ENCODE data around the gene SCCPDH.
"Not testable (repeated sequence)": the region's sequence is repeated elsewhere in the genome, so short reads cannot be mapped to it uniquely, and the experiment has no call there.

SCCPDH gene

GRCh38 chr1:246691622-246692495, 32.4 kb upstream of the SCCPDH start:
- peaks cover 3% of the 10 kb centered on the region for H3K4me1 ChIP-seq (ENCODE audit: control insufficient read depth, insufficient read depth, low read length)
- H3K36me3 ChIP-seq (ENCODE audit: control insufficient read depth, insufficient read depth, low read length): no peaks in the 10 kb centered on the region
- no peak overlapping the region for H3K4me3 ChIP-seq (ENCODE audit: low read length)
- H3K9ac ChIP-seq (ENCODE audit: low read length): no peak overlapping the region
- no peak overlapping the region for H3K27ac ChIP-seq (ENCODE audit: low read depth, low read length)
- no peaks in the 10 kb centered on the region for H3K27me3 ChIP-seq (ENCODE audit: control insufficient read depth, insufficient read depth, low read length)

- H3K27ac ChIP-seq (ENCODE audit: low read depth, low read length); H3K9ac ChIP-seq (ENCODE audit: low read length); H3K36me3 ChIP-seq (ENCODE audit: control insufficient read depth, insufficient read depth, low read length); H3K4me1 ChIP-seq (ENCODE audit: control insufficient read depth, insufficient read depth, low read length); H3K4me3 ChIP-seq (ENCODE audit: low read length); H3K27me3 ChIP-seq (ENCODE audit: control insufficient read depth, insufficient read depth, low read length): not testable (repeated sequence)
These were observed 29.9 kb upstream of the SCCPDH start for GRCh38 chr1:246694213-246694895.

GRCh38 chr1:246695136-246695535, 29.1 kb upstream of the SCCPDH start:
- H3K9ac ChIP-seq (ENCODE audit: low read length): no peak overlapping the region
- H3K4me1 ChIP-seq (ENCODE audit: control insufficient read depth, insufficient read depth, low read length): no peaks in the 10 kb centered on the region
- H3K36me3 ChIP-seq (ENCODE audit: control insufficient read depth, insufficient read depth, low read length): no peaks in the 10 kb centered on the region
- H3K27ac ChIP-seq (ENCODE audit: low read depth, low read length): no peak overlapping the region
- no peaks in the 10 kb centered on the region for H3K27me3 ChIP-seq (ENCODE audit: control insufficient read depth, insufficient read depth, low read length)
- H3K4me3 ChIP-seq (ENCODE audit: low read length): no peak overlapping the region

- Histone ChIP-seq H3K27me3 (ENCODE audit: control insufficient read depth, insufficient read depth, low read length) (no peaks in the 10 kb centered on the region), H3K27ac (ENCODE audit: low read depth, low read length) (no peak overlapping the region), H3K4me1 (ENCODE audit: control insufficient read depth, insufficient read depth, low read length) (no peaks in the 10 kb centered on the region), H3K36me3 (ENCODE audit: control insufficient read depth, insufficient read depth, low read length) (no peaks in the 10 kb centered on the region), H3K4me3 (ENCODE audit: low read length) (no peak overlapping the region), H3K9ac (ENCODE audit: low read length) (no peak overlapping the region)
These were observed 28.5 kb upstream of the SCCPDH start for GRCh38 chr1:246695666-246696065.

- Histone ChIP-seq H3K9ac (ENCODE audit: low read length) (no peak overlapping the region), H3K4me1 (ENCODE audit: control insufficient read depth, insufficient read depth, low read length) (no peaks in the 10 kb centered on the region), H3K36me3 (ENCODE audit: control insufficient read depth, insufficient read depth, low read length) (no peaks in the 10 kb centered on the region), H3K27me3 (ENCODE audit: control insufficient read depth, insufficient read depth, low read length) (no peaks in the 10 kb centered on the region), H3K27ac (ENCODE audit: low read depth, low read length) (no peak overlapping the region), H3K4me3 (ENCODE audit: low read length) (peak overlapping the region; percentile 45)
These were observed 25.6 kb upstream of the SCCPDH start for GRCh38 chr1:246698466-246699094.

- Histone ChIP-seq H3K9ac (ENCODE audit: low read length) (no peak overlapping the region), H3K27me3 (ENCODE audit: control insufficient read depth, insufficient read depth, low read length) (no peaks in the 10 kb centered on the region), H3K4me3 (ENCODE audit: low read length) (peak overlapping the region; percentile 45), H3K4me1 (ENCODE audit: control insufficient read depth, insufficient read depth, low read length) (no peaks in the 10 kb centered on the region), H3K36me3 (ENCODE audit: control insufficient read depth, insufficient read depth, low read length) (no peaks in the 10 kb centered on the region), H3K27ac (ENCODE audit: low read depth, low read length) (no peak overlapping the region)
These were observed 25.0 kb upstream of the SCCPDH start for GRCh38 chr1:246699095-246699735.

- H3K27ac ChIP-seq (ENCODE audit: low read depth, low read length): no peak overlapping the region
- H3K4me3 ChIP-seq (ENCODE audit: low read length): no peak overlapping the region
- no peak overlapping the region for H3K9ac ChIP-seq (ENCODE audit: low read length)
- H3K27me3 ChIP-seq (ENCODE audit: control insufficient read depth, insufficient read depth, low read length): no peaks in the 10 kb centered on the region
- H3K36me3 ChIP-seq (ENCODE audit: control insufficient read depth, insufficient read depth, low read length): no peaks in the 10 kb centered on the region
- H3K4me1 ChIP-seq (ENCODE audit: control insufficient read depth, insufficient read depth, low read length): no peaks in the 10 kb centered on the region
These were observed 20.6 kb upstream of the SCCPDH start for GRCh38 chr1:246703581-246703980.

- no peaks in the 10 kb centered on the region for H3K27me3 ChIP-seq (ENCODE audit: control insufficient read depth, insufficient read depth, low read length)
- H3K27ac ChIP-seq (ENCODE audit: low read depth, low read length): no peak overlapping the region
These were observed 18.8 kb upstream of the SCCPDH start for GRCh38 chr1:246705368-246705767.

GRCh38 chr1:246708166-246708565, 16.0 kb upstream of the SCCPDH start:
- Histone ChIP-seq H3K9ac (ENCODE audit: low read length) (no peak overlapping the region), H3K27me3 (ENCODE audit: control insufficient read depth, insufficient read depth, low read length) (no peaks in the 10 kb centered on the region), H3K36me3 (ENCODE audit: control insufficient read depth, insufficient read depth, low read length) (no peaks in the 10 kb centered on the region), H3K4me3 (ENCODE audit: low read length) (no peak overlapping the region), H3K27ac (ENCODE audit: low read depth, low read length) (no peak overlapping the region), H3K4me1 (ENCODE audit: control insufficient read depth, insufficient read depth, low read length) (no peaks in the 10 kb centered on the region)

More at GRCh38 chr1:246705368-246705767, 18.8 kb upstream of the SCCPDH start:
- H3K9ac ChIP-seq (ENCODE audit: low read length): no peak overlapping the region
- no peak overlapping the region for H3K4me3 ChIP-seq (ENCODE audit: low read length)
- no peaks in the 10 kb centered on the region for H3K4me1 ChIP-seq (ENCODE audit: control insufficient read depth, insufficient read depth, low read length)
- no peaks in the 10 kb centered on the region for H3K36me3 ChIP-seq (ENCODE audit: control insufficient read depth, insufficient read depth, low read length)

- Histone ChIP-seq H3K4me1 (ENCODE audit: control insufficient read depth, insufficient read depth, low read length) (no peaks in the 10 kb centered on the region), H3K36me3 (ENCODE audit: control insufficient read depth, insufficient read depth, low read length) (no peaks in the 10 kb centered on the region), H3K9ac (ENCODE audit: low read length) (no peak overlapping the region), H3K27me3 (ENCODE audit: control insufficient read depth, insufficient read depth, low read length) (no peaks in the 10 kb centered on the region), H3K27ac (ENCODE audit: low read depth, low read length) (no peak overlapping the region), H3K4me3 (ENCODE audit: low read length) (no peak overlapping the region)
These were observed 15.0 kb upstream of the SCCPDH start for GRCh38 chr1:246709196-246709595.

- no peaks in the 10 kb centered on the region for H3K4me1 ChIP-seq (ENCODE audit: control insufficient read depth, insufficient read depth, low read length)
- no peaks in the 10 kb centered on the region for H3K27me3 ChIP-seq (ENCODE audit: control insufficient read depth, insufficient read depth, low read length)
- no peaks in the 10 kb centered on the region for H3K36me3 ChIP-seq (ENCODE audit: control insufficient read depth, insufficient read depth, low read length)
- no peak overlapping the region for H3K27ac ChIP-seq (ENCODE audit: low read depth, low read length)
- no peak overlapping the region for H3K4me3 ChIP-seq (ENCODE audit: low read length)
- no peak overlapping the region for H3K9ac ChIP-seq (ENCODE audit: low read length)
These were observed 14.4 kb upstream of the SCCPDH start for GRCh38 chr1:246709835-246710234.

GRCh38 chr1:246711548-246712003, 12.6 kb upstream of the SCCPDH start:
- no peaks in the 10 kb centered on the region for H3K36me3 ChIP-seq (ENCODE audit: control insufficient read depth, insufficient read depth, low read length)
- H3K9ac ChIP-seq (ENCODE audit: low read length): no peak overlapping the region
- no peak overlapping the region for H3K4me3 ChIP-seq (ENCODE audit: low read length)
- no peaks in the 10 kb centered on the region for H3K27me3 ChIP-seq (ENCODE audit: control insufficient read depth, insufficient read depth, low read length)
- H3K27ac ChIP-seq (ENCODE audit: low read depth, low read length): no peak overlapping the region
- no peaks in the 10 kb centered on the region for H3K4me1 ChIP-seq (ENCODE audit: control insufficient read depth, insufficient read depth, low read length)
